NCI-H226 (cell line): ENCODE data around the gene HS1BP3.

ENCODE experiments used
- DNase-seq: peaks from one replicate; pipeline ENCODE4 v3.0.0-alpha.2; 2015

HS1BP3 gene

DNA sequence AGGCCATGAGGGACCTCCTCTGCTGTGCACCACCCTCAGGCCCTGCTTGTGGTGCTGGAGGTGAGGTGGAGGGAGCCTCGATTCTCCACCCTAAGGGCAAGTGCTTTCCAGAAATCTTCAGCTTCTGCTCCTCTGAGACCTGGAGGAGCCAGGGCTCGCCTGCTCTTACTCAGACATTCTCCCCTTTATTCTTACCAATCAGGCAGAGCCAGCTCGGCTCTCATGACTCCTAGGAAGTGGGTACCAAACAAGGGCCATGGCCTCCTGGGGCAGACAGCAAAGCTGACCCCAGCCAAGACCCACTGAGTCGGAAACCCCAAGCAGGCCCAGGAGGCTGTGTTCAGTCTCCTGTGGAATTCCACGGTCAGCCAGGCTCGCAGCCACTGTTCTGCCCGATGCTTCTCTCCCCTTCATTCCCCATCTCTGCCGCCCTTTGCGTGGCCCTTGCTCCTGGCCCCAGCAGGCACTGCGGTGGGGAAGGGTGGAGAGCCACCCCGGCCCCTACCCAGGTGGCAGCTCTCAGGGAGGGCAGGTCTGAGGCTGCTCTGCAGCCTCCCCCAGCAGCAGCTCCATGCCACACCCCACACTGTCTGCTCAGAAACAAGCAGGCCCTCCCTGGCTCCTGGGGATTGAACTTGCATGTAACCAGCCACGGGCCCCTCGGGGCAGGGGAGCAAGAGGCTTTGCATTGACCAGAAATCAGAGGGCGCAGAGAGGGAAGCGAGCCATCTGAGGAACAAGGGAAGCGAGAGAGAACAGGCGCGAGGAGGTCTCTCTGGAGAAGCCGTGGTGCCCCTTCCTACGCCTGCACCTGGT lies 24.0 kb downstream of the HS1BP3 start:
- no peak for DNase-seq

DNA sequence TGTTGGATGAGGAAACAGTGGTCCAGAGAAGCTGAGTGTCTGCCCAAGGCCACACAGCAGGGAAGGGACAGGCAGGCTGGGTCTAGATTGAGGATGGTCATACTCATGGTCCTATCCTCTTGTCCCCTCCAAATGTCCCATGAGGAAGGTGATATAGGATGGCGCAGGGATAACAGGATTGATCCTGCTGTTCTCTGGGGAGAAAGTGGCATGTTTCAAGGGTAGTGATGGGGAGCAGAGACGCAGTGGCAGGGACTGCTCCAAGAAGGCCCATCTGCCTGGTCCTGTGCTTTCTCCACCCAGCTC lies 24.6 kb downstream of the HS1BP3 start:
- DNase-seq, result no peak

- DNase-seq, result no peak
These were observed 25.2 kb downstream of the HS1BP3 start for GRCh38 chr2:20625491-20626391.

- DNase-seq, result no peak
These were observed 25.9 kb downstream of the HS1BP3 start for GRCh38 chr2:20624884-20625485.

GRCh38 chr2:20624156-20624883 lies 26.6 kb downstream of the HS1BP3 start:
- DNase-seq, result no peak

GRCh38 chr2:20623741-20624155 lies 27.1 kb downstream of the HS1BP3 start:
- no peak for DNase-seq

GRCh38 chr2:20623241-20623640 lies 27.7 kb downstream of the HS1BP3 start:
- DNase-seq, result no peak

DNA sequence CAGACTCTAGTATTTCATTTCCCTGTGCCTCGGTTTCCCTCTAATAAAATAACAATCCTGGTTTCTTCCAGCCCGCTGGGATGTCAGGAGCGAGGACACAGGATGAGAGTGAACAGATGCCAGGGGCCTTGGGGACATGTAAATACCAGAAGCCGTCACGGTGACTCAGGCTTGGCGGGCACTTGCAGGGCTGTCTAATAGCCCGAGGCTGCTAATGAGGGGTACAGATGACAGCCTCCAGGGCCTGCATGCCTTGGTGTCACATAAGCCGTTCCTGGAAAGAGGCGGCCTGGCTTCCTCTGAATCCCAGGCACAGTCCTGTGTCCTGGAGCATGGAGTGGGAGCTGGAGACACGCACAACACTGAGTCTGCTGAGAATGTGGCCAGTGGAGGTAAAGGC lies 28.2 kb downstream of the HS1BP3 start:
- no peak for DNase-seq

DNA sequence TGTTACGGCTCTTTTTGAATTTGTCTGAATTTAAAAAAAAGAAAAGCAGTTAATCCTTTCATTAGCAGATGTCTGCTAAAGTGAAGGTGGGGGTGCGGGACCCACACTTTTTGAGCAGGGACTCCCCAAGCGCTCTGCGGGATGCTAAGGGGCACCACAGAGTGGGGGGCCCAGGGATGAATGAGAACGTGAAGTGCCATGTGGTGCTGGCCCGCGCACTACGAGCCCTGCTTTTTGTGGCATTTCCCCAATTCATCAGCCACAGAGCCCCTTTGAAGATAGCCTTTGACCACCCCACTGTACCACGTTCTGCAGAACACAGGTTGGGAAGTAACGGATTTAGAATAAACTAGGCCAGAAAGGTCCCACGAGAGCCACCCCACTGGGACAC lies 28.6 kb downstream of the HS1BP3 start:
- DNase-seq, result no peak

DNA sequence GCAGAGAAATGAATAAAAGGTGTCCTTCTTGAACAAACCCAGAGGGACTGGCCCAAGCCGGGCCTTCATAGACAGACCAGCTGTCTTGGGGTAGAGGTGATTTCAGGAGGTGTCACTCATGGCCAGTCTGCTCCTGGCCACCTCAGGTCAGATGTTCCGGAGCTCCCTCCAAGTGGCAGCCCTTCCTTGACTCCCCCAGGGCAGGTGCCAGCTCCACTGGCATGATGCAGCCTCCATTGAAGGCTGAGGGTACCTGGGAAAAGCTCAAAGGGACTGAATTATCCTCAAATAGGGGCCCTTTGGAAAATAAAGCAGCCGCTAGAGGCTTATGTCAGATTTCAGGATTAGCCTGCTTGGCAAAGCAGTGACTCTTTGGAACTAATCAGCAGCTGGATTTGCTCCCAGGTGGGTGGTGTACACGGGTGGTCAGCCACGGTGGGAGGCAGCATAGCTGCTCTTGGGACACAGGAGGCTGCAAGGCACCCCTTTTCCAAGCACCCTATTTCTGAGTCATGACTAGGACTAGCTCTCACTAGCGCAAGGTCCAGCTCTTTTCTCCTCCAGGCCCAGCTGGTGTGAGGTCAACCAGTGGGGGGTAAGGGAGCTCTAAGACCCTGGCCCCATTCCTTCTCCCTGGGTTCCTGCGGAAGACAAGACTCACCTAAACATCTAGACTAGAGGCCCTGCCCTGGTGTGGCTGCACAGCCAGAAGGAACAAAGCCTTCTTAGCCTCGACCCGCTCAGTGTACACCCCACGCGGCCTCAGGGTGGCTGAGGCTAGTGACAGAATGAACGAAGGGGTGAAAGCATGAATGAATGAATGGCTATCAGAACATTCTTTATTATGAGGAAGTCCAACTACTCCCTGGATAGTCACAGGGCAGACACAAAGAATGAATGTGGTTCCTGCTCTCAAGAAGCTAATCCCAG lies 29.3 kb downstream of the HS1BP3 start:
- DNase-seq, result no peak

DNA sequence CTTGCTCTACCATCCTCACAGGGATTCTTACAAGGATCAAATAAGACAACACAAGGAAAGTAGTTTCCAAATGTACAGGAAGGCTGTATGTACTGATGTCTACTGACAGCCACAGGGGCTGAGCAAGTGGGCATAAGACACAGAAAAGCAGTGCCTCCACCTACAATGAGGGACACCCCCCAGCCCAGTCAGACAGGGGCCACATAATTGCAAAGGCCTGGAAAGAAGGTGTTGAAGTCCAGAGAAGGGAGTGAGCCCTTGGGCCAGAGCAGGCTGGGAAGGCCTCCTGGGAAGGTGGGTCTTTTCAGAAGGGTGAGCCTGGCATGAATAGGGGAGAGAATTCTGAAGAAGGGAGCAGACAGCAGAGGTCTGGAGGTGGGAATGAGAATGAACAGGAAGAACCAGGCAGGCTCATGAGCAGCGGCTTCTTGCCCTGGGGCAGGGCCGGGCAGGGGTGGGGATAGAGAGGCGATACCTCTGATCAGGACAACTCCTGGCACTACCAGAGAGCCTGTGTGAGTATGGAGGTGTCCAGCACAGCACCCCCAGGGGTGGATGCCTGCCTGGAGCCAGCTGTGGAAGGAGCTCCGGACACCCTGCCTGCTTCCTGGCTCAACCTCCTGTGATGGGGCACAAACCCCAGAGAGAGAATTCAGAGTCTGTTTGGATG lies 30.1 kb downstream of the HS1BP3 start:
- no peak for DNase-seq

- DNase-seq, result no peak
These were observed 30.6 kb downstream of the HS1BP3 start for GRCh38 chr2:20620271-20620681.

DNA sequence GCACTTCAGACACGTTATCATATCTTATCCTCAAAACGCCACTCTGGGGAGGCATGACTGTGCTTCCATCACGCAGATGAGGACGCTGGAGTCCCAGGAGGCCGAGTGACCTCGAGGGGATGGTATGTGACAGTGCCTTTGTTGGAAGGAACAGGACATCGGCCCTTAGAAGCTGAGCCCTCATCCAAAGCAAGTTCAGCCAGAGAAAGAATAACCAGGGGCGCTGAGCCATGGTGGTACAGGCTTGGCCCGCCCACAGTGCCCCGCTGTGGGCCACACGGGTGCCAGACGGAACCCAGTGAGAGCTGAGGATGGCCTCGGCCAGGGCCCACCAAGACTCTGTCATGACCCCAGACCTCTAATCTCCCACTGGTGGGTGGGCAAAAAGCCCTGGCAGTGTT lies 31.3 kb downstream of the HS1BP3 start:
- DNase-seq, result no peak

DNA sequence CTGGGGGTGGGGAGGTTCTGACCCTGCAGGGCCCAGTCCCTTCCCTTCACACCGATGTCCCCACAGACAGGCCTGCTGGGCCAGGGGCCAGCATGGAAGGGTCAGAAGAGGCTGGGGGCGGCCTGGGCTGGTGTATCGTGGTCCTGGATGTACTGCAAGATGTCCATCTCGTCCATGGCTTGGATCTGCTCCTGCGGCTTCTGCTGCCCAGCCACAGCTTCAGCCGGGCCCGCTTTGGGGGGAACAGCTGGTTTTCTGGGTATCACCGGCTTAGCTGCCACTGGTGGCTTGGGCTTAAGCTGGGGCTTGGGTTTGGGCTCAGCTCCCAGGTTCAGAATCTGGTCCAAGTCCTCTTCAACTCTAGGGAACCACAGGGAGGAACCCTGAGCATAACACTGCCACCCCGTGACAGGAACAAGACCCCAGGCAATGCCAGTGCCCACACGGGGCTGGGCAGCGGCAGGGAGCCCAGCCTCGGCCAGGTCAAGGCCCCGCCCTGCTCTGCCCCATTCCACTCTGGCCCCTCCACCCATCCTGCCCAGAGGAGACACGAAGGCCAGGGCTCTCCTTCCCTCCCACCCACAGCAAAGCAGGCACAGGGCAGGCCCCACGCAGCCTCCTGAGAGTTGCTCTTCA lies 31.9 kb downstream of the HS1BP3 start:
- DNase-seq, result no peak

- DNase-seq, result no peak
These were observed 32.4 kb downstream of the HS1BP3 start for GRCh38 chr2:20618468-20618885.

- peak; percentile 99 for DNase-seq
These were observed 32.9 kb downstream of the HS1BP3 start for GRCh38 chr2:20617892-20618467.

DNA sequence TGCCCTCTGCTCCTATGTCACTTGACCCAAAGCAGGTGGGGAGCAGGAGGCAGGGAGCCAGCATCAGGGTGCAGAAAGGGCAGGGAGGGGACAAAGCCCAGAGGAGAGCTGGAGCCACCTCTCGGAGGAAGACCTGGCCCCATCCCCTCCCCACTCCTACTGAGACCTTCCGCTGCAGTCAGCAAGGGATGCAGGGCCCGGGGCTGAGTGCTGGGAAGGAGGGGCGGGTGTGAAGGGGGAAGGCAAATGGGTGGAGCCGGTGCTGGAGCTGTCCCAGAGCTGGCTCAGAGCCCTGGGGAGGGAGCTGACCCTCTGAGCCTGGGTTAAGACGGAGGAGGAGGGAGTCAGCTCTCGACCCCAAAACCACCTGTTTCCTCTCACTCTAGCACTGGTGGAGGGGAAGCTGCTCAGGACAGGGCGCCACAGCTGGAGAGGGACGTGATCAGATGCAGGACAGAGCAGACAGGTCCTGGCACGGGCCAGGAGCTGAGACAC lies 33.8 kb downstream of the HS1BP3 start:
- DNase-seq, result no peak

- DNase-seq, result no peak
These were observed 34.5 kb downstream of the HS1BP3 start for GRCh38 chr2:20616341-20616871.

DNA sequence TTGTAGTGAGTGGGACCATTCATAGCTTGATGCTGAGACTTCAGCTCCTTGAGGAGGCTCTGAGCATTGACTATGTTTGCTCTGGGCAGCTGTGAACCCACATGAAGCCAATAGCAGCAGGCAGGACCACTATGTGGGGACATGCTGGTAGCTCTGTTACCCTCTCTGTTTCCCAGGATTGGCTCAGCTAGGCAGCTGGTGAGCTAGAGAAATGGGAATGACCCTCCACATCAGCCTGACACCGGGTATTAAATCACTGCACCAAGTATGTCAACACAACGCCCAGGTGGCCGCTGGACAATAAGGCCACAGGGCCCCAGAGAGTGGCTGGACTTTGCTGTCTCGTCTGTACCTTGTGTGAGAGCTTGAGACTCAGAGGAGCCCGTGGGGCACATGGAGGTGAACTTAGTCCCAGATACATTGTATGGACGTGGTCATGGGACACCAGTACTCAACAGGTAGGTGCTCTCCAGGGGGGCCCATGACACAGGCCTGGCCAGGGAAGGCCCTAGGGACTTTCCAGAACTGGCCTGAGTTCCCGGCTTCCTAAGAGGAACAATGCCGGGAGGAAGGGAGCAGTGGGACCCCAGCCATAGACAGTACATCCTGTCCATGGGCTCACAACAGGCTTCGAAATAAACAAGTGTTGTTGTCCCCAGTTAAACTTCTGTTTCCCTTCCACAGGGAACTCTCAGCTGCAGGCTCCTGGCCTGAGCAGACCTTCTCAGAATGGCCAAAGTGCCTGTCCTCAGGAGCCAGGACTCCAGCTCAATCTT lies 35.2 kb downstream of the HS1BP3 start:
- DNase-seq, result no peak
